SHP77 treated with DMSO at 0.1 percent for 48 hours (cell line): ENCODE results near the gene CADPS.

Source experiments
- DNase-seq: peaks from one replicate; lab custom pipeline; 2025; lab: John Stamatoyannopoulos, UW

CADPS gene

DNA sequence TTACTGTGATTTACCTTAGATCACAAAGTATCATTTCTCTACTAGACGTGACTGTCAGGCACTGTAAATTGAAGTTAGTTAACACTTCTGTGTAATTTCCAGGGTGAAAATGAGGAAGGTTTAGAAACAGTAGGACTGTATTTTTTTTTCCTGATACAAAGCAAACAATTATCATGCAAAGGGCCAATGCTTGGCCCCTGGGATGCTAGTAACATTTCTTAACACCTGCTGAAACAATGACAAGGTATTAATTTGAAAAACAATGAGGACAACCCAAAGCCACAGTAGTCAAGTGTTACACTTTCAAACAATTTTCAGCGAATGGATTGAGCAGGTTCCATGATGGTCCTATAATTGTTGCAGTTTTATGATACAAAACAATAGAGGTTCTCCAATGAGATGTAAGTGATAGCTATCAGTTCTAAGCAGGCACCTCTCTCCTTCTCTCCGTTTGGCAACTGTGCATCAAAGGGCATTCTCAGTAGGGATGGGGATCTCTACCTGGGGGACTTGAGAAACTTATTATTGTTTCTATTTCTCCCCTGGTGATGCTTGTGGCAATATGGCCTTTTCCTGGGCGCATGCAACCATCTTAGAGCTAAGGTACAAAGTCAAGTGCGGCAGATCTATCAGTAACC, 435.9 kb downstream of the CADPS start:
- no peak for DNase-seq

DNA sequence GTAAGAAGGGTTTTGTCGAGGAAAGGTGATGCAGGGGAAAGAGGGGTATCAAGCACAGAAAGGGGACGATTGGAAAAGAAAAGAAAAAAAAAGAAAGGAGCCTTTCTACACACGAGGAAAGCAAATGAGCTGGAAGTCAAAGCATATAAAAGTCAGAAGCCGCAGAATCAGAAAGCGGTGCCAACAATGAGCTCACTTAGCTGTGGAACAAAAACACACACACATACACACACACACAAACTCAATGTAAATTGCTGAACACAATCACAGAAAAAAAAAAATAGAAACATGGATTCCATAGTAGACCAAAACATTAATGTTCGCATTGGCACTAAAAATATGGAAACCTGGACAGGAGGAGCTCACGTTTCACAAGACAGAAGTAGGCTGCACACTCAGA, 438.4 kb downstream of the CADPS start:
- no peak for DNase-seq

DNA sequence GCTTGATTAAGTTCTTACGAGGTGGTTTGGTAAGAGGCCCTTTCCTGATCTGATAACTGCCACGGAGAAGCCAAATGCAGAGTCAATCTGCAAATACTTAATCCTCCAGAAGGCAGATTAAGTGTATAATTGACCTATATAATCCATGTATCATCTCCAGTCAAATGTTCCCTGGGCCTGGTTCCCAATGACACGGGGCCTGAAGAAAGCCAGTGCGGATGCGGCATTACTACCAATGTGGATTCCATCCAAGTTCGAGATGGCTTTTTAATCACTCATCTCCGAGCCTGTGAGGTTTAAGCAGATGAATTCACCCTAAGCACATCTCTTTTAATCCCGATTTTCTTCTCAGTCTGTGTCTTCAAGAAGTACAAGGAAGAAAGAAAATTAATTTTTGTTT, 441.8 kb downstream of the CADPS start:
- DNase-seq = no peak

DNA sequence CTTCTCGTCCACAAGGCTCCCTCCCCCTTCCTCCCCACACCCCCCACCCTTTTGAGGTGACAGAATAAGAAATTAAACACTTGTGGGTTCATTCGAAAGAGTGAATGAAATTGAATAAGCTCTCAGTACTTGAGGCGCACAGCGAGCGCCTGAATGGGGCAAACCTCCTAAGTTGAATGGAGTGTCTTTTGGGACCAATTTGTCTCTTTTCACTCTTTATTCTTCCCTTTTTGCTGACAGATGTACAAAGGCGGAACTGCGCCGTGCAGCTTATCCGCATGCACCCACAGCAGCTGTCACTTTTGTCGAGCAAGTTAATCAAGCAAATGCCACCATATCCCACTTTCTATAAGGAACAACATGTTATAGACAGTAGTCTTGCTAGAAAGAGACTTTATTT, 454.0 kb downstream of the CADPS start:
- no peak for DNase-seq

DNA sequence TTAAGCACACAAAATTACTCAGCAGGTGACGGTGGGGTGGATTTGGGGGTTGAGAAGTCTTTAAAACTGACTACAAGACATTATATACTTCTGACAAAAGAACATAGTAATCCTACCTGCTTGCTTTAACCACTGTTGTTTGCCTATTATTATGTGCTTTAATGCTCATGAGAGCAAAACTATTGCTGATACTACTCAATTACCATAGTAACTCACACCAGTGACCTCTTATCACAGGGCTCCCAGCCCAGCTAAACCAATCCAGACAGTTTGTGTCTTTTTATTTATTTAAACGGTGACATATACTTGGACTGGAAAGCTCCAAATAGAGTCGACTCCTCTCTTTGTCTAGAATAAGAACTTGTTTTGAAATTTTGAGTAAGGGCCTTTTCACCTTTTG, 459.1 kb downstream of the CADPS start:
- no peak for DNase-seq

DNA sequence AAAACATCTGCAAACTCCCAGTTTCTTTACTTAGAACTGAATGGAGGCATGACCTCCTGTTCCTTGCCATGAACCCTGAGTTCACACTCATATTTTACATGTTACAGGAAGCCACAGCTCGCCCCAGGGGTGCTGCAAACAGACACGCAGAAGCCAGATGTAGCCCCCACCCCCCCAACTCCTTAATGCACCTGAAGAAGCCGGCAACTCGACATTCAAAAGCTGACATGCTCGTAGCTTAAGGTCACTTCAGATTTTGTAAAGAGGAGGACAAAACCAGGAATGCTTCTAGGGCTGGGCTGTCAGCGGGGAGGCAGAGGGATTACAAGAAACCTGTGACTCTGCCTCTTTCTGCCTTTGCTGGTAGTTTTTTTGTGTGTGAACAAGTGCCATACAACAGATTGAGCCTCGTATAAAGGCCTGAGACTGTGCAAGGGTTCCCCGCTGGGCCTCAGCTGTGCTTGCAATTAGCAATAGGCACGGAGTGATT, 459.9 kb downstream of the CADPS start:
- no peak for DNase-seq

DNA sequence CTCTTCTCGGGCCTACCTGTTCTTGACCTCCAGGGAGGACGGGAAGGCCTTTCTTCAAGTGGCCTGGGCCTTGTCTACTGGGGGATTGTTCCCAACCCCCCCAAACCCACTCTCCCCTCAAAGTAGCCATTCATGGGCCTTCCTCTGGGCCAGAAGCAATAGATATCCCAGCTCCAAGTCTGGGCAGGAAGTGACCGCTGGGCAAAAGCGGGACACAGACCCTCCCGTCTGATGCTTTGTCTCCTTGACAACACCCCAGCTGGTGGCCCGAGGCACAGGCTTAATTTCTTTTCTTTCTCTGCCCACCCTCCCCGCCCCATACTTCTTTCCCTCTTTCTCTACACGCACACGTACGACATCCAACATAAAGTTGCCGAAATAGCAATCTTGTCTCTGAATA, 460.4 kb downstream of the CADPS start:
- DNase-seq = no peak

DNA sequence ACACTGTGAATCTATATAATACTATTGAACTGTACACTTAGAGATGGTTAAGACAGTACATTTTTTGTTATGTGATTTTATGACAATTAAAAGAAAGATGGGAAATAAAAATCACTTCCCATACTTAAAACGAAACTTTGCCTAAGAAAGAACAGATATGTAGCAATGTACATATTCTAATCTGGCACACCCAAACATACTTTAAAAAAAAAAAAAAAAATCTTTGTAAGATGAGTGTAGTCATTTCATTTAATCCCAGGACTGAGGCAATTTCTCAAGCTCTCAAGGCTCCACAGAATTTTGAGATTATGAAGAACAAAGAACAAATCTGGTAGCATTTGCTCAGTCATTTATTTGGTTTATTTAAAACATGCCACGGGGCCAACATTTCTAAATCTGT, 461.5 kb downstream of the CADPS start:
- no peak for DNase-seq

DNA sequence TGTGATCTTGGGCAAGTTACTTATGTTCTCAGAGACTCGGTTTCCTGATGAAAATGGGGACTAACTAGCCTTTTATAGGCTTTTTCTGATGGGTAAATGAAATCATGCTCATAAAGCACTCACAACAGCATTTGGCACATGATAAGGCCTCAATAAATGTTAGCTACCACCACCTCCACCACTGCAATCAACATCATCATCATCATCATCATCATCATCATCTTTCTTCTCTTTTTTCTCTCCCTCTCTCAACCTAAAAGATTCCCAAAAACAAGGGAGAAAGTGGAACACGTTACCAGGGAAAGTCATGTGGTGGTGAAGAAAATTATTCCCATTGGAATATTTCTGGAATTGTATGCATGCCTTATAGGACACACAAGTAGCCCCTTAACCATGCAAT, 468.3 kb downstream of the CADPS start:
- DNase-seq = no peak

DNA sequence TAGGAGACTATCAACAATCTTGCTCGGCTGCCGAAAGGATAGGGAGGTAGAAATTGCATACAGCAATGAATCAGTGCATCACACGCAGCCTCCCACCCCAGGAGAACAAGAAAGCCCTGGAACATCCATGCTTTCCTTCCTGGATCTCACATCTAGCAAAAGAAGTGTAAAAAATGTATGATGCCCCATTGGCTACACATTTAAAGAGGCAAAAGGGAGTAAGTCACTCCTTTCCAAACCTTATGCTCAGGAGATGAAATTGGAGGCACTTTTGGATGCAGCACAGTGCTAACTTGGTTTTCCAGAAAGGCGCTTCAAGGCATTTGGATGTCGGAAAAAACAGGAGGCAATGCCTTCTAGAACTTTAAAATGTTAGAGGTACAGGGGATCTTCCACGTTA, 469.6 kb downstream of the CADPS start:
- no peak for DNase-seq

DNA sequence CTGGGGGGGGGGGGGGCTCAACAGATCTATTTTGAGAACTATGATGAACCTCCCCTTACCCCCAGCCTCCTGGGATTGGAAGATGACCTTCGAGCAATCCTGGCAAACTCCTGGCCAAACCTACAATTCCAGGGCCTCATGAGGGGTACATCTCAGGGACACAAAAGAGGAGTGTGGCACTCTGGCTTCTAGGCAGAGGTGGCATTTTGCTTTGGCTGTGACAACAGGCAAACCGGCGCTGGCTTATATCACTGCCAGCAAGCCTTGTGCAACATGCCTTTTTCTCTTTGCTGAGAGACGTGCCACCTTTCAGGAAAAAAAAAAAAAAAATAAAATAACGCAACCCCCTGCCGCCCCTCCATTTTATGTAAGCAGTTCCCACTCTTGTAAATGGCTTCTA, 470.1 kb downstream of the CADPS start:
- DNase-seq = no peak

DNA sequence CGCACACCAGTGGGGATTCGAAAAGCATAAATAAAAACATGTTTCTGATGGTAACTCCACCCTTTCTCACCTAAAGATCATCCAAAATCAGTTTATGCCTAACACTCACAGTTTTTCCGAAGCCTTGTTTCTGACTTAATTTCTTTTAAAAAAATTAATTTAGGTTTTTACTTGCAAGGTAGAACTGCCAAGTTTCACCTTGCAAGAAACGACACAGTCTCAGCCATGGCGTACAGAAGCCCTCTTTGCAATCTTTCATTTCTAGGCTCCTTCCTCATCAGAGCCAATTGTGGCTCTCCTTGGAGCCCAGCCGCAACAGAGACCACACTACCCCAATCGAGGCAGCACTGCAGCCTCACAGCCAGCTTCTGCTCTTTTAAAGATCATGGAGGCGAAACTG, 470.9 kb downstream of the CADPS start:
- no peak for DNase-seq

DNA sequence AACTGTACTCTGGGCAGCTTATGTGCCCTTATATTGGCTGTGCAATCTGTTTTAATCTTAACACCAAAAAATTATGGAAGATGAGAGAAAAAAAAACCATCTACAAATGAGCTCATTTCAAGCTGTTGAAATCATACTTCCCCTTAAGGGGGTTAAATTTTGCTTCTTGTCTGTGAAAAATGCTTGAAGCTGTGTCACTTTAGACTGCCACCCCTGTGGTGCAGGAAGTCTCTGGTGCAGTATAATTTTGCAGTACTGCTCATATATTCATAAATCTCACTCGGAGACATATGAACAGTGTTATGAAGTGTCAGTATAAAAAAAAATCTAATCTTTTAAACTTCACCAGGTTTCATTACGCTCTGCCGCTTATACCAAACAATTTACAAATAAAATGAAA, 471.5 kb downstream of the CADPS start:
- no peak for DNase-seq

DNA sequence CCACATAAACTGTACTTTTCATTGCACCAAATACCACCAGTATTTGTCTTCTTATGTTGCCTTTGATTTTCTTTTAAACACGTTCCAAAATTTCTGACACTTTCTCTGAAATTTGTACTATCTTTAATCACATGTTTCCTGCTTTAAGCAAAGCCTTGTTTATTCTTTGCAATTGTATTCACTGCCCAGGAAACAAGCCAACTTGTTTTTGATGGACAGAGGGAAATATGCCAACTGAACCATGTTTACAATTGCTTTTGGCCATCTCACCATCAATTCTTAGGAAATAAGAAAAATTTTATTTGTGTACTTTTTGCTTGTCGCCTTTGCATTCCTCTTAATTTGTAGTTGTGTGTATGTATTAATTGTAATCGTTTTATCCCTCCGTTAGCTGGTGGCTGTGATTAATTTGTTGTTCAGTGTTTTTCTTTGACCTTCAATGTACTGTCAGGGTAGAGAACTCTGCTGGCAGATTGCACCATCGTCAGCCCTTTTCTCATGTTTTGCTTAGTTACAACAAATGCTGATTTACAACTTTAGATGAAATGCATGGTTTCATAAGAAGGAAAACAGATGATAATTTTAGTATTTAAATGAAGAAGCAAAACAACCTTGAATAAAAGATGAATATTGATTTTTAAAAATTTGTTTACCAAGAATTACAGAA, 482.5 kb downstream of the CADPS start:
- DNase-seq = no peak

DNA sequence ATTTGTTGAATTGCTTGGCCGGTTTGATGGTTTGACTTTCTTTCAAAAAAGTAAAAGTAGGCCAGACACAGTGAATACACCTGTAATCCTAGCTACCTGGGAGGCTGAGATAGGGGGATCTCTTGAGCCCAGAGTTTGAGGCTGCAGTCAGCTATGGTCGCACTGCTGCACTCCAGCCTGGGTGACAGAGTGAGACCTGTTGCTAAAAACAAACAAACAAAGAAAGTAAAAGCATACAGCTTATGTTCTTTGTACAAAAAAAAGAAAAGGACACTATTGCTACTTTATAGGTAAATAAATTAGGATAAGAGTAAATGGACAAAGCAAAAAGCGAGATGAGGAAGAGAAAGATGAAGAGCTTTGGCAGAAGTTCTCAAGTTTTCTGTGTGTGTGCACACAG, 488.0 kb downstream of the CADPS start:
- DNase-seq = no peak

DNA sequence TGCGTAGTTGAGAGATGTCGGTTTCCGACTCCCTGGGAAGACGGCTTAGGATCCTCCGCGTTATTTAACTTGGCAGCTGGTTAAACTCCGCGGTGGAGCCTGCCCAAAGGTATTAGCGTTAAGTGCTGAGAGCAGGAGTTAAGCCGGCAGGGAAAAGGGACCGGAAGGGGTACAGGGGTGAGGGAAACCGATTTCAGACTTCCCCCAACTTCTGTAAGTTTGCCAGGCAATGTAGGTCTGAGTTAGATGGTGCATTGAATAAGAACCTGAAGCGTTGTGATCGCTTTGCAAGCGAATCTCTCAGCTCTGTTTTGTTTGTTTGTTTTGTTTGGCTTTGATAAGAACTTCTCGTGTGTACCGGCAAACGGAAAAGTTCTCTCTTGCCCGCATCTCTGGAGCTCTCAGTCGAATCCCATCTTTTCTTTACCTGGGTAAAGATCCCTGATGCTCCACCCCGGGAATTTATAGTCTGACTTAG, 495.9 kb downstream of the CADPS start:
- no peak for DNase-seq

DNA sequence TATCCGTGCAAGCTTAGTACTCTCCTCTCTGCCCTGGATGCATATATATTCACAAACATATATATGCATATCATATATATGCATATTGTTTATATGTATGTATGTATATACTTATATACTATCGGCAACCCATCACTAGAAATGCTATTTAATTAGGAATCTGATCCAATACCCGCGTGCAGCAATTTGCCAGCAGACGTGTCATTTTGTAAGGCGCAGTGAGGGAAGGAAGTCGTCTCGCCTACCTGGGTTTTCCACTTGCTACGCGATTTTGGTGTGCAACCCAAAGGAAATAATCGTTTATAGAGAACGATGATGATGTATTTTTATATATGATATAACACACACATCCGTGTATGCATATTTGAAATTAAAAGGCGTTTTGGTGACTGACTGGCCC, 496.3 kb downstream of the CADPS start:
- no peak for DNase-seq

DNA sequence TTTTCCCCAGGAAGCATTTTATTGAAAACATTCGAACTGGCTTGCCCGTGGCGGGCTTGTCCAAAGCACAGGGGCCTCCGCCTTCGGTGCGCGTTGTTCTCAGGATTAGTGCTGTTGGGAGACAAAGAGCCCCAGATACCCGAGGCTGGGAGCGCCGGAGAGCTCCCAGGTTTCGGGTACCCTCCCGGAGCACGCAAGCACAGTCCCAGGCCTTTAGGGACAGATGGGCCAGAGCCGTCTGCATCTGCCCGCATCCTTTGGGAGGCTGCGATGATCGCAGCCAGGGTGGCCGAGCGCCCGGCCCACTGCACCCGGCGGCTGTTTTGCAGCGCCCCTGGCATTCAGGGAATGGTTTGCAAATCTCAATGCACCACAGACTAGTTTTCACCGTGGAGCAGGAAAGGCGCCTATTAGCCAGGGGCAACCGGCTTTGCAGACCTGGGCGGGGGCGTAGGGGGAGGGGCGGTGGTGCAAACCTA, 496.9 kb downstream of the CADPS start:
- no peak for DNase-seq

DNA sequence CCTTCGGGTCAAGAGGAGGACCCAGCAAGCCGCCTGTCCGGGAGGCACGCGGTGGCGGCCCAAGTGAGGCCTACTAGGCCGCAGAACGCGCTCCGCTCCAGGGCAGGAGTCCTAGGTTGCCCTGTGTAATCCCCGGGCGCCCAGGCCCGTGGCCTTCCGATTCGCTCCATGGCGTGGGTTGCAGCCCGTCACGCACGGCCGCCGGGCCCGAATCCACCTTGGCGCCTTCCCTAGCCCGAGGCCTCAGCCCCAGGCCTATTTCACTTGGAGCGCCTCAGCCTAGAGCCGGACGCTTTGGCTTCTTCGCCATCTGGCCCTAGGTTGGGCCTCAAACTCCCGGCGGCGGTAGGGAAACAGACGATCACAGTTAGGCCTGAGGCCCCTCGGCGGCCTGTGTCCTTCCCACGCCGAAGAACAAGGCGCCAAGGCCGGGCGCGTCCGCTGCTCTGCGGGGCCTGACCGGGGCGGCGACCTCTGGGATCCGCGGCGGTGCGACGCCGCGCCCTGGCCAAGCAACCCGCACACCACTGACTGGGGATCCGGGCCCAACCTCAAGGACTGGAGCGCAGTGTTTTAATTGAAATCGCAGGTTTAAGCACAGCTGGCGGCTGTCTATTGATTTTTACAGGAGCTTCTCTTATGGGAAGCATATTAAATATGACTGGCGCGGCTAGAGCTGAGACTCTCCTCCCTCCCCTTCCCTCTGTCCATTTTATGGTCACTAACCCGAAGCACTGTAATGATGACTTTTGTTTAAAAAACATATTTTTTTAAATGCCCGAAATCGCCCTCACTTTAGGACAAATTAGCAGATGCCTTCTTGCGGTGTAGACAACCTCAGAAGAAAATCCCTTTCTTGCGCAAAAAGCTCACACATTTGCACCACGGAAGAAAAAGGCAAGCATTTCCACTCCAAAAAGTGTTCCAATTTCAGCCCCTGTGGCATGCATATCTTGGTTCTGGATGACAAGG, 498.0 kb downstream of the CADPS start:
- DNase-seq = no peak

DNA sequence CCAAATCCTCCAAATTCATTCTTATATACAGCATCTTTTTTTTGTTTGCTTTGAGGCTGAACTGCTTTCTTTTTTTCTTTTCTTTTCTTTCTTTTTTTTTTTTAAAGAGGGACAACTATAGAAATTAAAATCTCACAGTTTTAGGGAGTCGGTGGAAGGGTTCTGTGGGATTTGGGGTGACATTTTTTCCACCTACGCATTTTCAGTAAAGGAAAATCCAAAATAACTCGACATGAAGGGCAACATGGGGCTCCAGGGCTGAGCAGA, 498.8 kb downstream of the CADPS start:
- no peak for DNase-seq

DNA sequence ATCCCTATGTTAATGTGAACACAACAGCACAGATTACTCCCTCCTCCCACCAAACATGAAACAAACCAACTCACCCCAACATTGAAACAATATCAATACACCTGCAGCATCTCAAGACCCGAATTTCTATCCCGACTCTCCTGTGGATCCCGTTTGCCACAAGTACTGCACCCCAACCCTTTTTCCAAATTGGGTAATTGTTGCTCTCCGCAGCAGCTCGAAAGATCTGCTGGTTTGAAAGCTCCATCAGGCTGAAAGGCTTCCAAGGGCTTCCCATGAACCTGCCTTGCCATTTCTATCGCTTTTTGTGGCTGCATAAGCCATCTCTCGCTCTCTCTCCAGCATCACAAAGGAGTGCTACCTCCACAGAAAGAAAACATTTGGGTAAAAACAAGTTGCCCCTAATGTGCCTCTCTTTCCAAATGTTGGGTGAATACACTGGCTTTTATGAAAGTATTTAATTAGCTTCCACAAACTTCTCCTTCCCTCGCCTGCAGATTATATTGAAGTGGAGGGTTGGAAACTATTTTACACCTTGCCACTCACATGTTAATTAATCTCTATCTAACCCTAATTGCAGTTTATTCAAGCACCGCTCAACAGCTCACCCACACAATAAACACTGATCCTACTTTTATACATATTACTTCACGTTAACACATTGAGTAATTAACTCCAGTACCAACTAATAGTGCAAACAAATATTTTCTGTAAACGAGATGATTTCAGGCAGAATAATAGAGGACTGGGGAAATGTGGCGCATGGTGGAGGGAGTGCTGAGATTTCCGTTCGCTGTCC, 499.4 kb downstream of the CADPS start:
- no peak for DNase-seq
